Measurements from ENCODE around the gene SPINK4.

DNA sequence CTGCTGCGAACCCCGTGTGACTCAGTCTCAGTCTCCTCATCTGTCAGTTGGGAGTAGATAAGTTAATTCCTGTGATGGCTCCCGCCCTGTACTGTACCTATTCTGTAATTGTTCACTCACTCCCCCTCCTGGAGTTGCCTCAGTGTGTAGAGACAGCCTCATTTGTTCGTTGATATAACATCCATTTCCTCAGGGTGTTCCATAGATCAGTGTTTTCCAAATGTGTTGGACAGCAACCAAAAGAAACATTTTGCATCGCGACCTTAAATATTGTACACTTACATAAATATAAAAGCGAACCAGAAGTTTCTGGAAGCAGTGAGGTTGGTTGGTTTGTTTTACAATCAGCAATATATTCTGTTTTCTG is 51.0 kb downstream of the SPINK4 start:
- no peak for TF ChIP-seq EZH2 (IDR thresholded peaks at IDR 0.05; ENCODE audit: borderline replicate concordance, low read depth, low read length, severe bottlenecking)
- TF ChIP-seq, protein P1, sequence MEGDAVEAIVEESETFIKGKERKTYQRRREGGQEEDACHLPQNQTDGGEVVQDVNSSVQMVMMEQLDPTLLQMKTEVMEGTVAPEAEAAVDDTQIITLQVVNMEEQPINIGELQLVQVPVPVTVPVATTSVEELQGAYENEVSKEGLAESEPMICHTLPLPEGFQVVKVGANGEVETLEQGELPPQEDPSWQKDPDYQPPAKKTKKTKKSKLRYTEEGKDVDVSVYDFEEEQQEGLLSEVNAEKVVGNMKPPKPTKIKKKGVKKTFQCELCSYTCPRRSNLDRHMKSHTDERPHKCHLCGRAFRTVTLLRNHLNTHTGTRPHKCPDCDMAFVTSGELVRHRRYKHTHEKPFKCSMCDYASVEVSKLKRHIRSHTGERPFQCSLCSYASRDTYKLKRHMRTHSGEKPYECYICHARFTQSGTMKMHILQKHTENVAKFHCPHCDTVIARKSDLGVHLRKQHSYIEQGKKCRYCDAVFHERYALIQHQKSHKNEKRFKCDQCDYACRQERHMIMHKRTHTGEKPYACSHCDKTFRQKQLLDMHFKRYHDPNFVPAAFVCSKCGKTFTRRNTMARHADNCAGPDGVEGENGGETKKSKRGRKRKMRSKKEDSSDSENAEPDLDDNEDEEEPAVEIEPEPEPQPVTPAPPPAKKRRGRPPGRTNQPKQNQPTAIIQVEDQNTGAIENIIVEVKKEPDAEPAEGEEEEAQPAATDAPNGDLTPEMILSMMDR (IDR thresholded peaks at IDR 0.05; ENCODE audit: borderline replicate concordance, extremely low read depth, low read length, poor library complexity, severe bottlenecking), result peak; percentile 3
